ENCODE results near the gene ZNF215. TPM values are rescaled to one million over a fixed set of nuclear protein-coding genes. Genes with fewer than 3 reads are reported as not detected.

The ZNF215 gene
- total and polyA plus RNA-seq, 2 donors (not counting 3 experiments of a cell fraction or from before 2014, with no cell fraction given), result 1.2 to 2.9 TPM

DNA sequence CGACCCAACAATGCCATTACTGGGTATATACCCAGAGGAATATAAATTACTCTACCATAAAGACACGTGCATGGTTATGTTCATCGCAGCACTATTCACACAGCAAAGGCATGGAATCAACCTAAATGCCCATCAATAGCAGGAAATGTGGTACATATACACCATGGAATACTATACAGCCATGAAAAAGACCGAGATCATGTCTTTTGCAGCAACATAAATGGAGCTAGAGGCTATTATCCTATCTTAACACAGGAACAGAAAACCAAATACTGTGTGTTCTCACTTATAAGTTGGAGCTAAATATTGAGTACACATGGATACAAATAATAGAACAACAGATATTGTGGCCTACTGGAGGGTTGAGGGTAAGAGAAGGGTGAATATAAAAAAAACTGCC lies 37.4 kb upstream of the ZNF215 start:
- Histone ChIP-seq H3K9me3 (replicated peaks; ENCODE audit: control insufficient read depth, insufficient read depth, low read length) (no peaks in the 10 kb centered on the region), H3K27me3 (ENCODE audit: control insufficient read depth in 2 of 2, insufficient read depth in 2 of 2, low read length in 2 of 2) (peaks cover 0 to 3% of the 10 kb centered on the region in 2 experiments), H2AFZ (ENCODE audit: low read depth, low read length) (no peak overlapping the region), H3K4me2 (ENCODE audit: insufficient read depth, low read length) (no peak overlapping the region), H3K4me1 (ENCODE audit: control insufficient read depth, extremely low read depth, insufficient read depth, low read length) (no peaks in the 10 kb centered on the region), H3K79me2 (ENCODE audit: control insufficient read depth, insufficient read depth, low read length) (no peaks in the 10 kb centered on the region), H3K9ac (replicated peaks; ENCODE audit: extremely low read depth, insufficient read depth, low read length) (no peak overlapping the region), H4K20me1 (replicated peaks; ENCODE audit: control insufficient read depth, extremely low read depth, insufficient read depth, low read length) (no peaks in the 10 kb centered on the region), H3K9me1 (replicated peaks; ENCODE audit: control insufficient read depth, extremely low read depth, insufficient read depth, low read length) (no peaks in the 10 kb centered on the region), H3K4me3 (replicated peaks in 1 of 3; ENCODE audit: insufficient read depth in 1 of 3, low read depth in 1 of 3, low read length in 3 of 3) (no peak overlapping the region), H3K27ac (ENCODE audit: insufficient read depth, low read depth, low read length) (no peak overlapping the region), H3K36me3 (ENCODE audit: control insufficient read depth in 2 of 2, extremely low read depth in 1 of 2, insufficient read depth in 2 of 2, low read length in 2 of 2) (no peaks in the 10 kb centered on the region)
- intact Hi-C loops (cut with micrococcal nuclease), result no loop called here
- BruUV-seq (replicated peaks), result no TSS peak
- DNase-seq (ENCODE audit: low read depth, low spot score) (no peak), FAIRE-seq (no peak)
- ChIA-PET POLR2A (no interaction called here), CTCF (no interaction called here)
- dilution Hi-C loops (cut with MboI; ENCODE audit: extremely low pct_ligation_motif_present, low sequenced_read_pairs), result no loop called here
- TF ChIP-seq MYC (IDR thresholded peaks at IDR 0.05; ENCODE audit: low read depth, low read length) (no peak), GATA2 (IDR thresholded peaks at IDR 0.05; ENCODE audit: insufficient read depth, insufficient read length, low read depth, low read length) (no peak)

- no peak for TF ChIP-seq GATA2 (IDR thresholded peaks at IDR 0.05; ENCODE audit: insufficient read depth, insufficient read length, low read depth, low read length)
- dilution Hi-C loops (cut with MboI; ENCODE audit: extremely low pct_ligation_motif_present, low sequenced_read_pairs) (no loop called here), intact Hi-C loops (cut with micrococcal nuclease) (no loop called here)
- H3K27ac ChIP-seq (ENCODE audit: insufficient read depth, low read depth, low read length), result no peak overlapping the region
- H3K4me1 ChIP-seq (ENCODE audit: control insufficient read depth, extremely low read depth, insufficient read depth, low read length), result no peaks in the 10 kb centered on the region
- H3K27me3 ChIP-seq (ENCODE audit: control insufficient read depth in 2 of 2, insufficient read depth in 2 of 2, low read length in 2 of 2), result no peaks in the 10 kb centered on the region
- H3K79me2 ChIP-seq (ENCODE audit: control insufficient read depth, insufficient read depth, low read length), result no peaks in the 10 kb centered on the region
- H3K4me3 ChIP-seq (replicated peaks in 1 of 3; ENCODE audit: insufficient read depth in 1 of 3, low read depth in 1 of 3, low read length in 3 of 3), result no peak overlapping the region
- H3K9me3 ChIP-seq (replicated peaks; ENCODE audit: control insufficient read depth, insufficient read depth, low read length), result no peaks in the 10 kb centered on the region
- H4K20me1 ChIP-seq (replicated peaks; ENCODE audit: control insufficient read depth, extremely low read depth, insufficient read depth, low read length), result no peaks in the 10 kb centered on the region
- FAIRE-seq (no peak), DNase-seq (ENCODE audit: low read depth, low spot score) (no peak)
- ChIA-PET POLR2A (no interaction called here), CTCF (no interaction called here)
- no TSS peak for BruUV-seq (replicated peaks)
- no peak overlapping the region for H3K9ac ChIP-seq (replicated peaks; ENCODE audit: extremely low read depth, insufficient read depth, low read length)
- no peak overlapping the region for H2AFZ ChIP-seq (ENCODE audit: low read depth, low read length)
- no peak overlapping the region for H3K4me2 ChIP-seq (ENCODE audit: insufficient read depth, low read length)
- H3K9me1 ChIP-seq (replicated peaks; ENCODE audit: control insufficient read depth, extremely low read depth, insufficient read depth, low read length), result no peaks in the 10 kb centered on the region
- no peaks in the 10 kb centered on the region for H3K36me3 ChIP-seq (ENCODE audit: control insufficient read depth in 2 of 2, extremely low read depth in 1 of 2, insufficient read depth in 2 of 2, low read length in 2 of 2)
These were observed 36.4 kb upstream of the ZNF215 start for GRCh38 chr11:6889835-6890234.
